Omental fat pad (tissue), 4 donors: ENCODE measurements around the gene ARNT2. TPM values are rescaled to one million over a fixed set of nuclear protein-coding genes. Genes with fewer than 3 reads are reported as not detected.

Source experiments
- ATAC-seq: fragments of 150-250 bp; one replicate; pipeline ENCODE4 v1.9.1; 2016; ENCODE audit warnings: mild to moderate bottlenecking, moderate library complexity; ENCODE audit not compliant: low FRiP score
- DNase-seq: peaks from one replicate; pipeline ENCODE4 v3.0.0-alpha.2; 2019; ENCODE audit warnings: low spot score
- total RNA-seq, 4 donors: library from RNA; depleted of rRNA; stranded (reverse); fragments of >200 nt; gene quantifications; one replicate each; pipeline ENCODE4 v1.1.0, GENCODE V29; 2016
- TF ChIP-seq, protein P1 (sequence below), 3 donors: fragments of 450-650 bp; IDR thresholded peaks; one replicate each; pipeline ENCODE4 v1.5.1; 2016 to 2017; ENCODE audit warnings: antibody characterized with exemption in 3 of 3, mild to moderate bottlenecking in 3 of 3, moderate library complexity in 2 of 3

Gene ARNT2
- total RNA-seq, 4 donors from 2014 or later, result 3.1 to 7.4 (median 3.4) TPM

DNA sequence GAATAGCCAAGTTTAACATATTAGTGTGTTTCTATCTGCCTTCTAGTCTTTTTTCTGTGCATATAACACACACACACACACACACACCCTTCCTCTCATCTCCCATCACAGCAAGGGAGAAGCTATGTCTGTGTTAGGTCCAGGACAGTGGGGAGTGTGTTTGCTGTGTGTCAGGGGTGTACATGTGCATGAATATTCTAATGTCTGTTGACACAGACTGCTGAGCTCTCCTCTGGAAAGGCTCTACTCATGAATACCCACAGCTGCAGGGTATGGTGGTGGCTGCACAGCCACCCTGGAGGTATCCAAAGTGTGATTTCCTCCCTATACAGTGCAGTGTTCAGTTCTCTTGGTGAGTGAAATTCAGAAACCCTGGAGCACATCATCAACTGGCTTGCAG lies 42.9 kb downstream of the ARNT2 start:
- no peak for ATAC-seq
- DNase-seq, result no peak
- TF ChIP-seq, protein P1, sequence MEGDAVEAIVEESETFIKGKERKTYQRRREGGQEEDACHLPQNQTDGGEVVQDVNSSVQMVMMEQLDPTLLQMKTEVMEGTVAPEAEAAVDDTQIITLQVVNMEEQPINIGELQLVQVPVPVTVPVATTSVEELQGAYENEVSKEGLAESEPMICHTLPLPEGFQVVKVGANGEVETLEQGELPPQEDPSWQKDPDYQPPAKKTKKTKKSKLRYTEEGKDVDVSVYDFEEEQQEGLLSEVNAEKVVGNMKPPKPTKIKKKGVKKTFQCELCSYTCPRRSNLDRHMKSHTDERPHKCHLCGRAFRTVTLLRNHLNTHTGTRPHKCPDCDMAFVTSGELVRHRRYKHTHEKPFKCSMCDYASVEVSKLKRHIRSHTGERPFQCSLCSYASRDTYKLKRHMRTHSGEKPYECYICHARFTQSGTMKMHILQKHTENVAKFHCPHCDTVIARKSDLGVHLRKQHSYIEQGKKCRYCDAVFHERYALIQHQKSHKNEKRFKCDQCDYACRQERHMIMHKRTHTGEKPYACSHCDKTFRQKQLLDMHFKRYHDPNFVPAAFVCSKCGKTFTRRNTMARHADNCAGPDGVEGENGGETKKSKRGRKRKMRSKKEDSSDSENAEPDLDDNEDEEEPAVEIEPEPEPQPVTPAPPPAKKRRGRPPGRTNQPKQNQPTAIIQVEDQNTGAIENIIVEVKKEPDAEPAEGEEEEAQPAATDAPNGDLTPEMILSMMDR (IDR thresholded peaks at IDR 0.05), result no peak

DNA sequence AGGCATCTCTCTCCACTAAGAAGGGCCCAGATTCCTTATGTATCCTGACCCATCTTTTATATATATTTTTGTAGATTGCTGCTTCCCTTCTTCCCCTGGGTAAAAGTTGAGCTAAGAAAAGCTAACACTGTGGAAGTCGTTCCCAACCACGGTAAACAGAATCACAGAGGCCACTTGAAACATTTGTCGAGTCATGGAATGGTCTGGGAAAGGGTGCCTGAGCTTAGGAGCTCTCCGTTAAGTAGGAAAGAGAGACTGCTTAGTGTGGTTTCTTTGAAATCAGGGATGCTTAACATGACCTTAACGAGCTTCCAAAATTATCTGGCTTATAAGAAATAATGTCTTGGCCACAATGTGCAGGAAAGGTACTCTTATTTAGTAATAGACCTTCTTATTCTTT lies 45.6 kb downstream of the ARNT2 start:
- ATAC-seq, result no peak
- no peak for DNase-seq
- TF ChIP-seq, protein P1 (IDR thresholded peaks at IDR 0.05), result no peak

DNA sequence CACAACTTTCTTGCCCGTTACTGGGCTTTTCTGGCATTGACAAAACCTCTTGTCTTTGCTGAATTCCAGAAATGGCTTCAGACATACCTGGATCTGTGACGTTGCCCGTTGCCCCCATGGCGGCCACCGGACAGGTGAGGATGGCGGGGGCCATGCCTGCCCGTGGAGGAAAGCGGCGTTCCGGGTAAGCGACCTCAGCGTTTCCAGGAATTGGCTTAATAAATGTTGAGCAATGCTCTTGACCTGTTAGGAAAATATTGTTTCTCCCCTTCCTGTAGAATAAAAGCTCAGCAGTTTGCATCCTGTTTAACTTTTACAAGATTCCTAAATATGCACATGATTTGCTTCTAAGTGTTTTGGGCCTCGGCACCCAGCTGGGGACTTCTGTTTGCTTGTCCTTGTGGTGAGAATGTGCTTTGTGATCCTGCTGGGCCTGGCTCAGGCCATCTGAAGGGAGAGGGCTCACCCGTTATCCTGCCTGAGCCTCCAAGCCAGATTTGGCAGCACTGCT lies 46.7 kb downstream of the ARNT2 start:
- TF ChIP-seq, protein P1 (IDR thresholded peaks at IDR 0.05), result no peak
- ATAC-seq, result no peak
- DNase-seq, result no peak

DNA sequence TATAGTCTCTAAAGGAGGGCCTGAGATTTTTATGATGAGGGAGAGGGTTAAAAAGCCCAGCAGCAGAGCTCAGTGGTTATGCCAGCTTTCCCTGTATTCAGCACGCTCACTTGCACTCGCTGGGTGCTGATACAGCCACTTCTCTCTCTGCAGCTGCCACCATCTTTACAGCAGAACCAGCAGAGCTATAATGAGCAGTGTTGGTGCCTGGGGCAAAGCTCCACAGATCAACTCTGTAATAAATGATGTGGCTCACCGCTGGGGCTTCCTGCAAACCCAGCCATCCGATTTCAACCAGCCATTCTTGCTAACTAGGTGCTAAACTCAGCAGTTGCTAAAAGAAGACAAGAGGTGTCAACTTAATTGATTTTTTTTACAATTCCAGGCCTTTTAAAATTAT lies 48.0 kb downstream of the ARNT2 start:
- TF ChIP-seq, protein P1 (IDR thresholded peaks at IDR 0.05), result no peak
- ATAC-seq (no peak), DNase-seq (no peak)

DNA sequence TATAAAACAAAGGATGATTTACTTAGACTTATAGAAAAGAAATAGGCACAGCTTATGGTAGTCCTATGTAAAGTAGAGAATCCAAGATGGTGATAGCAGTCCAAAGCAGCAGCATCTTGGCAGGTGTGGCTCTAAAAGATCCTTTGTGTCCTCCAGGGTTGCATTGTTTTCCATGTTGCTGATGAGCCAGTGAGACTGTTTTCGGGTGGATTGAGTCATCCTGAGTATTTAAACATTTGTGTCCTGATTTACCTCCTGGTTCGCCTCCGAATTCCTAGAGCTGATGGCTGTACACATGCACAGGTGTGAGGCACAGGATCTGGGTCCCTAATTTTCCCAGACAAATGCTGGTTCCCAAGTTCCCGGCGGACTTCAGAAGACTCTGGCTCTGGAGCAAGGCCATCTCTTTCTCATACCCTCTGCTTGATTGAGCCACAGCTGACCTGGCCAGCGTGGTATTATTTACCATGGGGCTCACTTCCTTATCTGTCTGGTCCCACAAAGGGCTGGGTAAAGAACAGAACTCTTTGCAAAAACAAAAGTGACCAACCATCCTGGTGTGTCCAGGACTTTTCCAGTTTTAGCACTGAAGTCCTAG lies 51.0 kb downstream of the ARNT2 start:
- DNase-seq, result no peak
- TF ChIP-seq, protein P1 (IDR thresholded peaks at IDR 0.05), result no peak
- no peak for ATAC-seq

DNA sequence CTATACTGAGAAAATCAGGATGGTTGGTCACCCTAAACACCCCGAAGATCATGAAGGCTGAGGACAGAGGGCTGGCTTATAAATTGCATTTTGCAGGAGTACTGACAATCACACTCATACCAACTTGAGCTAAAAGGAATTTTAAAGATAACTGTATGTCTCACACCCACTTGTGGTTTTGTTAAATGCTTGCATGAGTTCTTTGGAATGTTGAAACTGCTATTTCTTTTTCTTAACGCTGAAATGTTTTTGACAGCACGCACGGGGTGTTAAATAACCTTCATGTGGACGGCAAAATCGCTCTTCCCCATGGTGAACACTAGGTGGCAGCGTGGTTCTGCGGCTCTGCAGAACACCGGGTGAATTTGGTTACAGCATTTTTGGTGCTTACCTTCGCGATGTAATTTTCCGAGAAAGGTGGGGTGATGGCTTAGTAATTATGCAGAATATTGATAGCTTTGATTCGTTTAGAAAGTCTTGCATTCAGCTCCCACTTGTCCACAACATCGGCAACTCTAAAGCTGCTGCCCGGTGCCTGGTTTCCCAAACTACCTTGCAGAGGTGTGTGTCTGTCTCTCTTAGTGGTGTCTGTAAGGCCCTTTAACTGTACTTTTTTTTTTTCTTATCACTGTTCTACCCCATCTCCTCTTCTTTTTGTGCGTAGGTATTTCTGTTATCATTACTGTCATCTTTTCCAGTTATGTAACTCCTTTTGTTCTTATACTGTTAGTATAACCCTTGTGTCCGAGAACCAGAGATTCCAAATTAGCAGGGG lies 51.7 kb downstream of the ARNT2 start:
- ATAC-seq (peak; percentile 90), DNase-seq (no peak)
- TF ChIP-seq, protein P1 (IDR thresholded peaks at IDR 0.05), result peak in 2 of 3 donors; percentile 54 to 76
